Fibroblast of mammary gland (primary cell): ENCODE results near the gene RBM19.
"Not testable (repeated sequence)": the region's sequence is repeated elsewhere in the genome, so short reads cannot be mapped to it uniquely, and the experiment has no call there.

Experiments
- DNase-seq: peaks from one replicate; pipeline ENCODE4 v3.0.0-alpha.2; 2010; ENCODE audit warnings: low read depth
- H3K4me3 ChIP-seq: 2 replicates; pipeline ENCODE4 v1.5.1; 2011; ENCODE audit warnings: low read depth, mild to moderate bottlenecking, low read length, moderate library complexity; ENCODE audit not compliant: control insufficient read depth
- CTCF ChIP-seq: conservative IDR thresholded peaks from 2 replicates; pipeline ENCODE4 v1.5.1; 2011; ENCODE audit warnings: low read depth, low read length, inconsistent platforms; ENCODE audit not compliant: control insufficient read depth, insufficient read depth

The RBM19 gene

GRCh38 chr12:114006482-114007425 is 40.6 kb upstream of the RBM19 start:
- no peak for TF ChIP-seq CTCF
- no peak for DNase-seq
- no peak overlapping the region for H3K4me3 ChIP-seq

GRCh38 chr12:114004402-114004801 is 38.3 kb upstream of the RBM19 start:
- no peak for DNase-seq
- no peak for TF ChIP-seq CTCF
- H3K4me3 ChIP-seq, result no peak overlapping the region

- DNase-seq, result no peak
- no peak for TF ChIP-seq CTCF
- no peak overlapping the region for H3K4me3 ChIP-seq
These were observed 37.2 kb upstream of the RBM19 start for GRCh38 chr12:114003286-114003685.

- no peak overlapping the region for H3K4me3 ChIP-seq
- DNase-seq, result no peak
- TF ChIP-seq CTCF, result no peak
These were observed 35.6 kb upstream of the RBM19 start for GRCh38 chr12:114001511-114002340.

GRCh38 chr12:114000861-114001260 is 34.7 kb upstream of the RBM19 start:
- H3K4me3 ChIP-seq, result no peak overlapping the region
- no peak for TF ChIP-seq CTCF
- DNase-seq, result no peak

GRCh38 chr12:114000261-114000660 is 34.1 kb upstream of the RBM19 start:
- H3K4me3 ChIP-seq, DNase-seq: not testable (repeated sequence)

GRCh38 chr12:113997365-113997764 is 31.2 kb upstream of the RBM19 start:
- DNase-seq, result no peak
- no peak for TF ChIP-seq CTCF
- no peak overlapping the region for H3K4me3 ChIP-seq
